Panc1 (cell line): ENCODE data around the gene OR51V1.

ENCODE experiments used
- POLR2AphosphoS5 ChIP-seq: IDR thresholded peaks from 2 replicates; pipeline ENCODE4 v1.6.1; 2012; ENCODE audit warnings: mild to moderate bottlenecking, low read depth, low read length, moderate library complexity
- TF ChIP-seq, protein P1 (sequence below): fragments of 450-650 bp; IDR thresholded peaks from 2 replicates; pipeline ENCODE4 v1.5.1; 2017; ENCODE audit warnings: mild to moderate bottlenecking
- TF ChIP-seq, protein P2 (sequence below), 2 experiments: IDR thresholded peaks; 2 replicates each; pipeline ENCODE4 v1.6.1; 2011 to 2012; ENCODE audit warnings: low read depth in 2 of 2, control low read depth in 1 of 2, low read length in 1 of 2, mild to moderate bottlenecking in 1 of 2, moderate library complexity in 1 of 2; ENCODE audit not compliant: insufficient read depth in 1 of 2

DNA sequence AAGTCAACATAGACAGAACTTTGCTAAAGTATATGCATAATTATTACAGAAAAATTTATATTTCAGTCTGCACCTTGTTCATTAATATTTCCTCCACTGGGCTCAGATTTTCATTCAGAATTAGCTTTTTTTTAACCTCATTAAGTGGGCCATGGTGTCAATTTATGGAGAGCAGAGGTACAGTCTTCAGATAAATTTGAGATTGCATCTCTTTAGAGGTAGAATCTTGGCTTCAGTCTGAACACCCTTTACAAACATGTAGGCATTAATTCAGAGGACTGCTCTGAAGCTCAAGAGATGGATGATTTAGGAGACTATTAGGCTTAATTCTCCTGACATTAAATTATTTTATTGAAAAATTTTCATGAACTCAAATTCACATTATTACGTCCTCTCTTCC is 29.8 kb upstream of the OR51V1 start:
- TF ChIP-seq POLR2AphosphoS5, result no peak
- TF ChIP-seq, protein P1, sequence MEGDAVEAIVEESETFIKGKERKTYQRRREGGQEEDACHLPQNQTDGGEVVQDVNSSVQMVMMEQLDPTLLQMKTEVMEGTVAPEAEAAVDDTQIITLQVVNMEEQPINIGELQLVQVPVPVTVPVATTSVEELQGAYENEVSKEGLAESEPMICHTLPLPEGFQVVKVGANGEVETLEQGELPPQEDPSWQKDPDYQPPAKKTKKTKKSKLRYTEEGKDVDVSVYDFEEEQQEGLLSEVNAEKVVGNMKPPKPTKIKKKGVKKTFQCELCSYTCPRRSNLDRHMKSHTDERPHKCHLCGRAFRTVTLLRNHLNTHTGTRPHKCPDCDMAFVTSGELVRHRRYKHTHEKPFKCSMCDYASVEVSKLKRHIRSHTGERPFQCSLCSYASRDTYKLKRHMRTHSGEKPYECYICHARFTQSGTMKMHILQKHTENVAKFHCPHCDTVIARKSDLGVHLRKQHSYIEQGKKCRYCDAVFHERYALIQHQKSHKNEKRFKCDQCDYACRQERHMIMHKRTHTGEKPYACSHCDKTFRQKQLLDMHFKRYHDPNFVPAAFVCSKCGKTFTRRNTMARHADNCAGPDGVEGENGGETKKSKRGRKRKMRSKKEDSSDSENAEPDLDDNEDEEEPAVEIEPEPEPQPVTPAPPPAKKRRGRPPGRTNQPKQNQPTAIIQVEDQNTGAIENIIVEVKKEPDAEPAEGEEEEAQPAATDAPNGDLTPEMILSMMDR, result no peak
- TF ChIP-seq, protein P2, sequence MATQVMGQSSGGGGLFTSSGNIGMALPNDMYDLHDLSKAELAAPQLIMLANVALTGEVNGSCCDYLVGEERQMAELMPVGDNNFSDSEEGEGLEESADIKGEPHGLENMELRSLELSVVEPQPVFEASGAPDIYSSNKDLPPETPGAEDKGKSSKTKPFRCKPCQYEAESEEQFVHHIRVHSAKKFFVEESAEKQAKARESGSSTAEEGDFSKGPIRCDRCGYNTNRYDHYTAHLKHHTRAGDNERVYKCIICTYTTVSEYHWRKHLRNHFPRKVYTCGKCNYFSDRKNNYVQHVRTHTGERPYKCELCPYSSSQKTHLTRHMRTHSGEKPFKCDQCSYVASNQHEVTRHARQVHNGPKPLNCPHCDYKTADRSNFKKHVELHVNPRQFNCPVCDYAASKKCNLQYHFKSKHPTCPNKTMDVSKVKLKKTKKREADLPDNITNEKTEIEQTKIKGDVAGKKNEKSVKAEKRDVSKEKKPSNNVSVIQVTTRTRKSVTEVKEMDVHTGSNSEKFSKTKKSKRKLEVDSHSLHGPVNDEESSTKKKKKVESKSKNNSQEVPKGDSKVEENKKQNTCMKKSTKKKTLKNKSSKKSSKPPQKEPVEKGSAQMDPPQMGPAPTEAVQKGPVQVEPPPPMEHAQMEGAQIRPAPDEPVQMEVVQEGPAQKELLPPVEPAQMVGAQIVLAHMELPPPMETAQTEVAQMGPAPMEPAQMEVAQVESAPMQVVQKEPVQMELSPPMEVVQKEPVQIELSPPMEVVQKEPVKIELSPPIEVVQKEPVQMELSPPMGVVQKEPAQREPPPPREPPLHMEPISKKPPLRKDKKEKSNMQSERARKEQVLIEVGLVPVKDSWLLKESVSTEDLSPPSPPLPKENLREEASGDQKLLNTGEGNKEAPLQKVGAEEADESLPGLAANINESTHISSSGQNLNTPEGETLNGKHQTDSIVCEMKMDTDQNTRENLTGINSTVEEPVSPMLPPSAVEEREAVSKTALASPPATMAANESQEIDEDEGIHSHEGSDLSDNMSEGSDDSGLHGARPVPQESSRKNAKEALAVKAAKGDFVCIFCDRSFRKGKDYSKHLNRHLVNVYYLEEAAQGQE (IDR thresholded peaks at IDR 0.05; ENCODE audit: insufficient read depth in 1 of 2, low read depth in 2 of 2, low read length in 1 of 2), result no peak
